K562 (cell line): ENCODE data around the gene CST8. TPM values are rescaled to one million over a fixed set of nuclear protein-coding genes. Genes with fewer than 3 reads are reported as not detected.

Experiments
- ATAC-seq: fragments of 200-7000 bp; cut with Tn5 transposase; 3 replicates; pipeline ENCODE4 v1.9.1; 2020; ENCODE audit warnings: moderate library complexity
- BruUV-seq: library from RNA; stranded (reverse); fragments of 400-500 nt; replicated peaks from 2 replicates; lab custom pipeline; 2021; lab: Mats Ljungman, UMichigan
- CTCF ChIA-PET: fragments of 300-600 bp; formaldehyde crosslinking; extraction: SDS; loops from one replicate; lab custom pipeline; 2021; ENCODE audit warnings: low intra/inter-chr PET ratio; lab: Yijun Ruan, JAX
- POLR2A ChIA-PET: fragments of 300-600, 350-650 bp; sonication (Branson Sonifier 250); formaldehyde crosslinking; extraction: SDS; loops from one replicate; lab custom pipeline; 2021; ENCODE audit warnings: antibody characterized with exemption, inconsistent platforms; lab: Yijun Ruan, JAX
- DNase-seq, 4 experiments: peaks; one replicate each; pipeline versions ENCODE4 v3.0.0 to v3.0.0-alpha.2; 2011 to 2018; ENCODE audit warnings: low spot score in 3 of 4, mixed read lengths in 3 of 4; ENCODE audit errors: extremely low read depth in 1 of 4
- FAIRE-seq: peaks from 2 replicates; lab custom pipeline; 2011; peaks lifted over from hg19 to GRCh38; lab: Jason Lieb, UNC
- H2AFZ ChIP-seq: 2 replicates; pipeline ENCODE4 v1.6.0; 2011; ENCODE audit warnings: low read depth, low read length, control low read depth, inconsistent platforms
- H3K27ac ChIP-seq: fragments of 200-600 bp; 3 replicates; pipeline ENCODE4 v1.8.0; 2011; ENCODE audit warnings: low read depth, mild to moderate bottlenecking, control low read depth, inconsistent platforms, low read length, moderate library complexity, mixed read lengths; ENCODE audit errors: extremely low read depth
- H3K27me3 ChIP-seq, 2 experiments: fragments of 300-600 bp in 1 of 2; 2 replicates in 1 of 2; 3 replicates in 1 of 2; pipeline versions ENCODE4 v1.6.0 to v1.8.0; 2011; ENCODE audit warnings: inconsistent platforms in 2 of 2, low read length in 2 of 2, mild to moderate bottlenecking in 1 of 2, mixed read lengths in 1 of 2, moderate library complexity in 1 of 2; ENCODE audit not compliant: control insufficient read depth in 2 of 2, insufficient read depth in 2 of 2
- H3K36me3 ChIP-seq: fragments of 300-600 bp; 3 replicates; pipeline ENCODE4 v1.8.0; 2011; ENCODE audit warnings: mild to moderate bottlenecking, low read length, inconsistent platforms; ENCODE audit not compliant: control insufficient read depth, insufficient read depth
- H3K4me1 ChIP-seq, 2 experiments: fragments of 200-600 bp in 1 of 2; replicated peaks in 1 of 2; 2 replicates in 1 of 2; 3 replicates in 1 of 2; pipeline versions ENCODE4 v1.5.1 to v1.8.0; 2011; ENCODE audit warnings: inconsistent platforms in 2 of 2, low read length in 2 of 2, mild to moderate bottlenecking in 1 of 2, mixed read lengths in 1 of 2, moderate library complexity in 1 of 2; ENCODE audit not compliant: control insufficient read depth in 2 of 2, insufficient read depth in 2 of 2
- H3K4me2 ChIP-seq: 2 replicates; pipeline ENCODE4 v1.6.1; 2011; ENCODE audit warnings: low read length, control low read depth, inconsistent platforms, mixed read lengths; ENCODE audit not compliant: insufficient read depth
- H3K4me3 ChIP-seq: fragments of 200-600 bp; sonication (generic), shearing (Covaris generic); 2 replicates; pipeline ENCODE4 v1.5.1; 2016; ENCODE audit warnings: control low read depth, inconsistent platforms
- H3K79me2 ChIP-seq: fragments of 200-600 bp; 3 replicates; pipeline ENCODE4 v1.8.0; 2011; ENCODE audit warnings: low read length, inconsistent platforms; ENCODE audit not compliant: control insufficient read depth, insufficient read depth
- H3K9ac ChIP-seq, 2 experiments: 2 replicates each; pipeline versions ENCODE4 v1.6.0 to v1.6.1; 2011; ENCODE audit warnings: low read depth in 2 of 2, low read length in 2 of 2, control low read depth in 1 of 2, inconsistent platforms in 1 of 2, mild to moderate bottlenecking in 1 of 2, mixed read lengths in 1 of 2; ENCODE audit not compliant: insufficient read depth in 1 of 2
- H3K9me1 ChIP-seq: one replicate; pipeline ENCODE4 v1.6.0; 2011; ENCODE audit warnings: inconsistent platforms, mild to moderate bottlenecking, low read length, moderate library complexity; ENCODE audit not compliant: control insufficient read depth, insufficient read depth
- H3K9me3 ChIP-seq: replicated peaks from 2 replicates; pipeline ENCODE4 v1.5.1; 2011; ENCODE audit warnings: low read depth, low read length, inconsistent platforms; ENCODE audit not compliant: control insufficient read depth, insufficient read depth
- H4K20me1 ChIP-seq: replicated peaks from 2 replicates; pipeline ENCODE4 v1.6.1; 2011; ENCODE audit warnings: low read length, inconsistent platforms, mixed read lengths; ENCODE audit not compliant: control insufficient read depth, insufficient read depth
- BRF1 ChIP-seq: IDR thresholded peaks from 3 replicates; pipeline ENCODE4 v1.6.1; 2011; ENCODE audit warnings: borderline replicate concordance, mild to moderate bottlenecking; ENCODE audit not compliant: insufficient read length; ENCODE audit errors: extremely low read depth
- CBX1 ChIP-seq: sonication (generic); IDR thresholded peaks from 2 replicates; pipeline ENCODE4 v1.6.1; 2016; ENCODE audit warnings: antibody characterized with exemption, low read depth, mild to moderate bottlenecking
- HDGF ChIP-seq: fragments of 450-650 bp; IDR thresholded peaks from 2 replicates; pipeline ENCODE4 v1.6.1; 2016
- HIVEP1 ChIP-seq: fragments of 250-450 bp; sonication (Bioruptor Pico); IDR thresholded peaks from 2 replicates; pipeline ENCODE4 v1.4.0; 2020; ENCODE audit warnings: mild to moderate bottlenecking
- KAT8 ChIP-seq: fragments of 450-650 bp; IDR thresholded peaks from 2 replicates; pipeline ENCODE4 v1.6.1; 2016; ENCODE audit warnings: low read depth, mild to moderate bottlenecking
- KLF16 ChIP-seq: IDR thresholded peaks from 2 replicates; pipeline ENCODE4 v1.6.1; 2016; ENCODE audit warnings: antibody characterized with exemption
- POLR3A ChIP-seq: IDR thresholded peaks from 2 replicates; pipeline ENCODE4 v1.6.1; 2011; ENCODE audit warnings: borderline replicate concordance, mild to moderate bottlenecking, moderate library complexity; ENCODE audit not compliant: insufficient read length, insufficient read depth; ENCODE audit errors: extremely low read depth
- PRDM10 ChIP-seq: fragments of 450-650 bp; IDR thresholded peaks from 2 replicates; pipeline ENCODE4 v1.6.1; 2018; ENCODE audit not compliant: partially characterized antibody
- RBM22 ChIP-seq: fragments of 200-400 bp; formaldehyde crosslinking; IDR thresholded peaks from 2 replicates; pipeline ENCODE4 v1.6.1; 2018; ENCODE audit warnings: low read length, low read depth; ENCODE audit not compliant: poor library complexity, severe bottlenecking
- SMAD4 ChIP-seq: fragments of 250-450 bp; sonication (Bioruptor Pico); conservative IDR thresholded peaks from 2 replicates; pipeline ENCODE4 v1.8.0; 2021; ENCODE audit warnings: inconsistent platforms, mild to moderate bottlenecking, moderate library complexity
- TCFL5 ChIP-seq: fragments of 250-450 bp; sonication (Bioruptor Pico); conservative IDR thresholded peaks from 2 replicates; pipeline ENCODE4 v1.6.1; 2021; ENCODE audit warnings: mild to moderate bottlenecking, moderate library complexity, matching md5 sums
- TFE3 ChIP-seq: fragments of 450-650 bp; formaldehyde crosslinking; IDR thresholded peaks from 2 replicates; pipeline ENCODE4 v1.4.0; 2020; ENCODE audit warnings: mild to moderate bottlenecking, mixed read lengths
- TOE1 ChIP-seq, 2 experiments: fragments of 450-650 bp in 1 of 2; sonication (generic) in 1 of 2; formaldehyde crosslinking in 1 of 2; IDR thresholded peaks; 2 replicates each; pipeline versions ENCODE4 v1.7.1 to v1.8.0; 2016 to 2022; ENCODE audit warnings: borderline replicate concordance in 2 of 2, mild to moderate bottlenecking in 2 of 2, antibody characterized with exemption in 1 of 2, inconsistent platforms in 1 of 2, low read depth in 1 of 2, missing genetic modification reagents in 1 of 2, moderate library complexity in 1 of 2
- ZNF23 ChIP-seq: fragments of 250-450 bp; sonication (Bioruptor Pico); IDR thresholded peaks from 2 replicates; pipeline ENCODE4 v1.4.0; 2020; ENCODE audit warnings: mild to moderate bottlenecking
- ZNF282 ChIP-seq: sonication (generic); formaldehyde crosslinking; IDR thresholded peaks from 2 replicates; pipeline ENCODE4 v1.8.1; 2023; ENCODE audit warnings: missing genetic modification reagents
- ZNF436 ChIP-seq: fragments of 250-450, 450-650 bp; sonication (Bioruptor Pico); formaldehyde crosslinking; IDR thresholded peaks from 2 replicates; pipeline ENCODE4 v1.7.0; 2020; ENCODE audit warnings: mild to moderate bottlenecking
- ZNF561 ChIP-seq: fragments of 450-650 bp; formaldehyde crosslinking; conservative IDR thresholded peaks from 2 replicates; pipeline ENCODE4 v1.4.0; 2020; ENCODE audit warnings: mild to moderate bottlenecking, moderate library complexity
- whole genome bisulfite sequencing: fragments of 100-300 bp; shearing (Covaris generic); methylation state at CpG from one replicate; pipeline ENCODE4 v1.1.6; 2016; ENCODE audit warnings: low coverage, mixed read lengths; ENCODE audit not compliant: insufficient coverage; ENCODE audit errors: missing lambda C conversion rate; 5-methylcytosine and 5-hydroxymethylcytosine counted together
- in situ Hi-C: fragments of 300-500 bp; cut with MboI; formaldehyde crosslinking; loops from 4 replicates; pipeline ENCODE4 v1.15.0; 2018; ENCODE audit warnings: inconsistent platforms, mixed read lengths
- intact Hi-C: fragments of 100-400 bp; cut with micrococcal nuclease; formaldehyde crosslinking; loops from 2 replicates; pipeline ENCODE4 v1.14.2; 2022
- polyA plus RNA-seq, 8 experiments: library from polyadenylated mRNA; depleted of rRNA in 4 of 8; stranded (reverse) in 5 of 8; unstranded in 3 of 8; fragments of >200 nt; fragmentation: Nextera tagmentation in 2 of 8; fragmentation: Illumina TruSeq in 1 of 8; extraction: Ambion mirVana in 2 of 8; extraction: Trizol in 1 of 8; gene quantifications; 2 replicates each; pipeline versions ENCODE4 v1.2.1 to v1.2.3, GENCODE V29; 2011 to 2014; ENCODE audit warnings: inconsistent platforms in 1 of 8, missing spikeins in 1 of 8
- total RNA-seq, 7 experiments: library from RNA; depleted of rRNA in 6 of 7; stranded (reverse); fragments of >200 nt in 6 of 7; fragmentation: Illumina TruSeq in 2 of 7; extraction: Trizol in 2 of 7; gene quantifications; 2 replicates each; pipeline versions ENCODE4 v1.2.1 to v1.2.3, GENCODE V29; 2011 to 2021; ENCODE audit warnings: low replicate concordance in 1 of 7
- TF ChIP-seq, protein P1 (sequence below): sonication (generic); formaldehyde crosslinking; IDR thresholded peaks from 2 replicates; pipeline ENCODE4 v1.8.0; 2022; ENCODE audit warnings: mild to moderate bottlenecking, low read depth, missing genetic modification reagents

Gene CST8
- total and polyA plus RNA-seq, 9 of the 15 experiments (the other 6 are each of a cell fraction or from before 2014, with no cell fraction given), result not detected

- Histone ChIP-seq H3K27ac (no peak overlapping the region), H3K9me3 (no peaks in the 10 kb centered on the region), H3K4me1 (no peaks in the 10 kb centered on the region), H3K79me2 (no peaks in the 10 kb centered on the region), H3K36me3 (no peaks in the 10 kb centered on the region), H4K20me1 (no peaks in the 10 kb centered on the region), H3K4me2 (no peak overlapping the region), H3K9ac (no peak overlapping the region), H3K9me1 (no peaks in the 10 kb centered on the region), H3K27me3 (no peaks in the 10 kb centered on the region; a peak in 2 of 5 replicates), H2AFZ (no peak overlapping the region), H3K4me3 (no peak overlapping the region)
- no peak for DNase-seq
- CTCF ChIA-PET, result no interaction called here
- ATAC-seq, result no peak
- intact Hi-C loops, result no loop called here
- WGBS, result 0% methylated on average over 4 of the region's 5 CpGs
- no TSS peak for BruUV-seq
- no peak for FAIRE-seq
- POLR2A ChIA-PET, result no interaction called here
- in situ Hi-C loops, result no loop called here
- TF ChIP-seq ZNF23 (no peak), BRF1 (no peak), KAT8 (no peak), CBX1 (no peak), HIVEP1 (CRISPR knock-in tag) (no peak), KLF16 (no peak), POLR3A (no peak), TFE3 (no peak), ZNF561 (CRISPR knock-in tag) (no peak), HDGF (no peak), PRDM10 (no peak), TOE1 (IDR thresholded peaks at IDR 0.05; ENCODE audit: borderline replicate concordance) (no peak), TOE1 (CRISPR knock-in tag; IDR thresholded peaks at IDR 0.05; ENCODE audit: borderline replicate concordance, low read depth) (no peak), ZNF436 (CRISPR knock-in tag) (no peak), RBM22 (no peak), ZNF282 (CRISPR knock-in tag) (no peak), TCFL5 (CRISPR knock-in tag) (no peak), SMAD4 (CRISPR knock-in tag) (no peak)
- TF ChIP-seq, protein P1, sequence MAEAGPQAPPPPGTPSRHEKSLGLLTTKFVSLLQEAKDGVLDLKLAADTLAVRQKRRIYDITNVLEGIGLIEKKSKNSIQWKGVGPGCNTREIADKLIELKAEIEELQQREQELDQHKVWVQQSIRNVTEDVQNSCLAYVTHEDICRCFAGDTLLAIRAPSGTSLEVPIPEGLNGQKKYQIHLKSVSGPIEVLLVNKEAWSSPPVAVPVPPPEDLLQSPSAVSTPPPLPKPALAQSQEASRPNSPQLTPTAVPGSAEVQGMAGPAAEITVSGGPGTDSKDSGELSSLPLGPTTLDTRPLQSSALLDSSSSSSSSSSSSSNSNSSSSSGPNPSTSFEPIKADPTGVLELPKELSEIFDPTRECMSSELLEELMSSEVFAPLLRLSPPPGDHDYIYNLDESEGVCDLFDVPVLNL (CRISPR knock-in tag), result no peak
Measured at GRCh38 chr20:23542801-23543200, 51.9 kb downstream of the CST8 start.
